Measurements from ENCODE around the gene PLEKHG2. TPM values are rescaled to one million over a fixed set of nuclear protein-coding genes. Genes with fewer than 3 reads are reported as not detected.

Gene PLEKHG2
- total RNA-seq, 1 donor from 2014 or later = 86.7 TPM

DNA sequence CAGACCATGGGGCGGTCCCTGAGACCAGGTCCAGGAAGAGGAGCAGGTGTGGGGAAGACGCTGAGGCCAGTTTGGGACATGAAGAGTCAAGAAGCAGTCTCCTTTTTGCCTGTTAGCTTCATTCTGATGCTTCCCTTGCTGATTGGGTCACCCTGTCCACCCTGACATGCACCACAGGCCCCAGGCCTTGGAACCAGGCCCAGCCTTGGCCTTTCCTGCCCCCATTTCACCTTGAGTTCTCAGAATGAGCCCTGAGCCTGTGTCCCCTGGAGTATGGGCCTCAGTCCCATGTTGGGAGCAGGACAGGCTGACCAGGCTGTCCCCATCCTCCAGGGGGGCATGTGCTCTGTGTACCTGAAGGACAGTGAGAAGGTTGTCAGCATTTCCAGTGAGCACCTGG, 63.3 kb downstream of the PLEKHG2 start:
- TF ChIP-seq, protein P1, sequence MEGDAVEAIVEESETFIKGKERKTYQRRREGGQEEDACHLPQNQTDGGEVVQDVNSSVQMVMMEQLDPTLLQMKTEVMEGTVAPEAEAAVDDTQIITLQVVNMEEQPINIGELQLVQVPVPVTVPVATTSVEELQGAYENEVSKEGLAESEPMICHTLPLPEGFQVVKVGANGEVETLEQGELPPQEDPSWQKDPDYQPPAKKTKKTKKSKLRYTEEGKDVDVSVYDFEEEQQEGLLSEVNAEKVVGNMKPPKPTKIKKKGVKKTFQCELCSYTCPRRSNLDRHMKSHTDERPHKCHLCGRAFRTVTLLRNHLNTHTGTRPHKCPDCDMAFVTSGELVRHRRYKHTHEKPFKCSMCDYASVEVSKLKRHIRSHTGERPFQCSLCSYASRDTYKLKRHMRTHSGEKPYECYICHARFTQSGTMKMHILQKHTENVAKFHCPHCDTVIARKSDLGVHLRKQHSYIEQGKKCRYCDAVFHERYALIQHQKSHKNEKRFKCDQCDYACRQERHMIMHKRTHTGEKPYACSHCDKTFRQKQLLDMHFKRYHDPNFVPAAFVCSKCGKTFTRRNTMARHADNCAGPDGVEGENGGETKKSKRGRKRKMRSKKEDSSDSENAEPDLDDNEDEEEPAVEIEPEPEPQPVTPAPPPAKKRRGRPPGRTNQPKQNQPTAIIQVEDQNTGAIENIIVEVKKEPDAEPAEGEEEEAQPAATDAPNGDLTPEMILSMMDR (conservative IDR thresholded peaks at IDR 0.05) = no peak
- DNase-seq (ENCODE audit: extremely low spot score, unreplicated experiment) = no peak
- Mint-ChIP-seq H3K4me3 (no peak overlapping the region), H3K27ac (no peak overlapping the region), H3K9me3 (no peaks in the 10 kb centered on the region), H3K27me3 (no peaks in the 10 kb centered on the region), H3K36me3 (peaks cover 11% of the 10 kb centered on the region), H3K4me1 (ENCODE audit: unreplicated experiment) (peaks cover 11% of the 10 kb centered on the region)

Small RNA genes lying within 50 kb of the gene (microRNA-seq; reads per million reads assigned to microRNA genes)
- not detected for gene MIR4530

Other genes starting within 250 kb of the PLEKHG2 start
- 19.0 and 22.6 TPM in 2 replicates for gene NCCRP1, start 215.7 kb upstream of the PLEKHG2 start, total RNA-seq (ENCODE audit: low replicate concordance)
- gene SYCN, start 208.4 kb upstream of the PLEKHG2 start, total RNA-seq (ENCODE audit: low replicate concordance) = not detected in 2 replicates
- not detected in 2 replicates for gene IFNL3, start 167.7 kb upstream of the PLEKHG2 start, total RNA-seq (ENCODE audit: low replicate concordance)
- not detected in 2 replicates for gene IFNL4, start 163.8 kb upstream of the PLEKHG2 start, total RNA-seq (ENCODE audit: low replicate concordance)
- not detected in 2 replicates for gene IFNL2, start 144.3 kb upstream of the PLEKHG2 start, total RNA-seq (ENCODE audit: low replicate concordance)
- not detected in 2 replicates for gene IFNL1, start 116.3 kb upstream of the PLEKHG2 start, total RNA-seq (ENCODE audit: low replicate concordance)
- 3.6 and 5.6 TPM in 2 replicates for gene LRFN1, start 91.8 kb upstream of the PLEKHG2 start, total RNA-seq (ENCODE audit: low replicate concordance)
- not detected in 2 replicates for gene GMFG, start 76.6 kb upstream of the PLEKHG2 start, total RNA-seq (ENCODE audit: low replicate concordance)
- gene SAMD4B, start 70.2 kb upstream of the PLEKHG2 start, total RNA-seq (ENCODE audit: low replicate concordance) = 116 and 123 TPM in 2 replicates
- 36.9 and 43.6 TPM in 2 replicates for gene PAF1, start 21.6 kb upstream of the PLEKHG2 start, total RNA-seq (ENCODE audit: low replicate concordance)
- gene MED29, start 21.3 kb upstream of the PLEKHG2 start, total RNA-seq (ENCODE audit: low replicate concordance) = 37.3 and 40.8 TPM in 2 replicates
- gene ZFP36, start 5.8 kb upstream of the PLEKHG2 start, total RNA-seq (ENCODE audit: low replicate concordance) = 36.0 and 101 TPM in 2 replicates
- gene RPS16, start 23.3 kb downstream of the PLEKHG2 start, total RNA-seq (ENCODE audit: low replicate concordance) = 2,174 and 2,175 TPM in 2 replicates
- 142 and 144 TPM in 2 replicates for gene SUPT5H, start 32.9 kb downstream of the PLEKHG2 start, total RNA-seq (ENCODE audit: low replicate concordance)
- 63.6 and 82.2 TPM in 2 replicates for gene TIMM50, start 68.2 kb downstream of the PLEKHG2 start, total RNA-seq (ENCODE audit: low replicate concordance)
- 0.74 and 2.7 TPM in 2 replicates for gene DLL3, start 86.3 kb downstream of the PLEKHG2 start, total RNA-seq (ENCODE audit: low replicate concordance)
- gene SELENOV, start 102.5 kb downstream of the PLEKHG2 start, total RNA-seq (ENCODE audit: low replicate concordance) = 1.1 TPM in 1 of 2 replicates, not detected in the other
- 1.1 and 4.8 TPM in 2 replicates for gene EID2B, start 120.2 kb downstream of the PLEKHG2 start, total RNA-seq (ENCODE audit: low replicate concordance)
- gene EID2, start 127.5 kb downstream of the PLEKHG2 start, total RNA-seq (ENCODE audit: low replicate concordance) = 15.3 and 19.2 TPM in 2 replicates
- not detected in 2 replicates for gene LGALS13, start 189.9 kb downstream of the PLEKHG2 start, total RNA-seq (ENCODE audit: low replicate concordance)
- gene LGALS16, start 243.2 kb downstream of the PLEKHG2 start, total RNA-seq (ENCODE audit: low replicate concordance) = not detected in 2 replicates